ENCODE results near the gene RAB2B.

DNA sequence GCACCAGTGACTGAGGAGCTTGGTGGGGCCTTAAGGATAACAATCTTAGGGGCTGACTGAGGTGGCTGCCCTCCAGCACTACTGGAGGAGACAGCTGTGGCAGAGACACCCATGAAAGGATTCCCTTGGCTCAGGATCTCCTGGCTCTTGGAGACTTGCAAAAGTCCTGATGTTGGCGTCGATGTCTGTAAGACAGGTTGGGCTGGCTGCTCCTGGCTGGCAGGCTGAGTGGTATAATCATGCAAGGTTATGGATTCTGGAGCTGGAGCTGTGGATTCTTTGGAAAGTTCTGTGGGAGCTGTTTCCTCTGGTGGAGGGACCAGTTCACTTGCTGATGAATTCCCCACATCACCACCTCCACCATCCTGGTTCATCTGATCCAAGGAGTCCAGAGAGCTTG is 45.6 kb downstream of the RAB2B start:
- TF ChIP-seq, protein P1, sequence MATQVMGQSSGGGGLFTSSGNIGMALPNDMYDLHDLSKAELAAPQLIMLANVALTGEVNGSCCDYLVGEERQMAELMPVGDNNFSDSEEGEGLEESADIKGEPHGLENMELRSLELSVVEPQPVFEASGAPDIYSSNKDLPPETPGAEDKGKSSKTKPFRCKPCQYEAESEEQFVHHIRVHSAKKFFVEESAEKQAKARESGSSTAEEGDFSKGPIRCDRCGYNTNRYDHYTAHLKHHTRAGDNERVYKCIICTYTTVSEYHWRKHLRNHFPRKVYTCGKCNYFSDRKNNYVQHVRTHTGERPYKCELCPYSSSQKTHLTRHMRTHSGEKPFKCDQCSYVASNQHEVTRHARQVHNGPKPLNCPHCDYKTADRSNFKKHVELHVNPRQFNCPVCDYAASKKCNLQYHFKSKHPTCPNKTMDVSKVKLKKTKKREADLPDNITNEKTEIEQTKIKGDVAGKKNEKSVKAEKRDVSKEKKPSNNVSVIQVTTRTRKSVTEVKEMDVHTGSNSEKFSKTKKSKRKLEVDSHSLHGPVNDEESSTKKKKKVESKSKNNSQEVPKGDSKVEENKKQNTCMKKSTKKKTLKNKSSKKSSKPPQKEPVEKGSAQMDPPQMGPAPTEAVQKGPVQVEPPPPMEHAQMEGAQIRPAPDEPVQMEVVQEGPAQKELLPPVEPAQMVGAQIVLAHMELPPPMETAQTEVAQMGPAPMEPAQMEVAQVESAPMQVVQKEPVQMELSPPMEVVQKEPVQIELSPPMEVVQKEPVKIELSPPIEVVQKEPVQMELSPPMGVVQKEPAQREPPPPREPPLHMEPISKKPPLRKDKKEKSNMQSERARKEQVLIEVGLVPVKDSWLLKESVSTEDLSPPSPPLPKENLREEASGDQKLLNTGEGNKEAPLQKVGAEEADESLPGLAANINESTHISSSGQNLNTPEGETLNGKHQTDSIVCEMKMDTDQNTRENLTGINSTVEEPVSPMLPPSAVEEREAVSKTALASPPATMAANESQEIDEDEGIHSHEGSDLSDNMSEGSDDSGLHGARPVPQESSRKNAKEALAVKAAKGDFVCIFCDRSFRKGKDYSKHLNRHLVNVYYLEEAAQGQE (IDR thresholded peaks at IDR 0.05; ENCODE audit: low read depth): no peak
- TF ChIP-seq YY1 (IDR thresholded peaks at IDR 0.05; ENCODE audit: low read depth): no peak
- TF ChIP-seq CEBPB (IDR thresholded peaks at IDR 0.05): no peak
- no peak for TF ChIP-seq EGR1 (IDR thresholded peaks at IDR 0.05)
- TF ChIP-seq EP300 (IDR thresholded peaks at IDR 0.05; ENCODE audit: borderline replicate concordance): no peak
- TF ChIP-seq RAD21 (IDR thresholded peaks at IDR 0.05; ENCODE audit: low read depth): no peak
- no peak for TF ChIP-seq TAF1 (IDR thresholded peaks at IDR 0.05; ENCODE audit: low read depth)
- TF ChIP-seq, protein P2, sequence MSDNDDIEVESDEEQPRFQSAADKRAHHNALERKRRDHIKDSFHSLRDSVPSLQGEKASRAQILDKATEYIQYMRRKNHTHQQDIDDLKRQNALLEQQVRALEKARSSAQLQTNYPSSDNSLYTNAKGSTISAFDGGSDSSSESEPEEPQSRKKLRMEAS (IDR thresholded peaks at IDR 0.05): no peak

Measured in Ishikawa (cell line).